RKO (cell line): ENCODE data around the gene SPOCK2.
"Not testable (repeated sequence)": the region's sequence is repeated elsewhere in the genome, so short reads cannot be mapped to it uniquely, and the experiment has no call there.

ENCODE experiments used
- DNase-seq: peaks from one replicate; pipeline ENCODE4 v3.0.0-alpha.2; 2016; ENCODE audit warnings: low spot score

SPOCK2 gene

DNA sequence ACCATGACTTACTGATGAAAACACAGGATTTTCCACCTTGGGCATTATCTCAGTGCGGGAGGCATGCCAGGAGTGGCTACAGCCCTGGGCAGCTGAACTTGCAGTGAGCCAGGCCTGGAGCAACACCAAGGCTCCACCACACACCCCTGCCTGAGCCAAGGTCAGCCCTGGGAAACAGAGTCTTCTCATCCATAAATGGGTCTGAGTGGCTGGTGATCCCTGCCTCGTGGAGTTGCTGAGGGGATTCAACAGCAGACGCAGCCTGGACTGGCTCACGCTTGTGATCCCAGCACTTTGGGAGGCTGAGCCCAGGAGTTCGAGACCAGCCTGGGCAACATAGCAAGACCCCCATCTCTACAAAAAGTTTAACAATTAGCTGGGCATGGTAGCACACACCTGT, 32.2 kb downstream of the SPOCK2 start:
- DNase-seq, result no peak

- DNase-seq, result no peak
These were observed 34.7 kb downstream of the SPOCK2 start for GRCh38 chr10:72053690-72054089.

DNA sequence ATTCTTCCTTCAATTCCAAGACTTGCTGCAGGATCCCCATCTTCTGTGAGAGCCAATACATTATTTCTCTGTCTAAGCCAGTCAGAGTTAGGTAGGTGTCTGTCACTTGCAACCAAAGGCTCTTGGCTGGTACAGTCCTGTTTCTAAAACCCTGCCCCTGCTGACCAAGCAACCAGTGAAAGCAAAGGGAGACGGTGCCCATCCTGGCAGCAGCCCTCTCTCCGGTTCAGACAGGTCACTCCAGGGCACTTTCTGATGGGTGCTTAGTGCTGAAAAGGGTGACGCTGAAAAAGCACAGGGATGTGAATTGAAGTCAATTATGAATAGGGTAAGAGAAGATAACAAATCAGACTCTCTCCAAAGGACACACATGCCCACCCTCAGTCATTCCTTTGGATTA, 37.5 kb downstream of the SPOCK2 start:
- DNase-seq, result no peak

DNA sequence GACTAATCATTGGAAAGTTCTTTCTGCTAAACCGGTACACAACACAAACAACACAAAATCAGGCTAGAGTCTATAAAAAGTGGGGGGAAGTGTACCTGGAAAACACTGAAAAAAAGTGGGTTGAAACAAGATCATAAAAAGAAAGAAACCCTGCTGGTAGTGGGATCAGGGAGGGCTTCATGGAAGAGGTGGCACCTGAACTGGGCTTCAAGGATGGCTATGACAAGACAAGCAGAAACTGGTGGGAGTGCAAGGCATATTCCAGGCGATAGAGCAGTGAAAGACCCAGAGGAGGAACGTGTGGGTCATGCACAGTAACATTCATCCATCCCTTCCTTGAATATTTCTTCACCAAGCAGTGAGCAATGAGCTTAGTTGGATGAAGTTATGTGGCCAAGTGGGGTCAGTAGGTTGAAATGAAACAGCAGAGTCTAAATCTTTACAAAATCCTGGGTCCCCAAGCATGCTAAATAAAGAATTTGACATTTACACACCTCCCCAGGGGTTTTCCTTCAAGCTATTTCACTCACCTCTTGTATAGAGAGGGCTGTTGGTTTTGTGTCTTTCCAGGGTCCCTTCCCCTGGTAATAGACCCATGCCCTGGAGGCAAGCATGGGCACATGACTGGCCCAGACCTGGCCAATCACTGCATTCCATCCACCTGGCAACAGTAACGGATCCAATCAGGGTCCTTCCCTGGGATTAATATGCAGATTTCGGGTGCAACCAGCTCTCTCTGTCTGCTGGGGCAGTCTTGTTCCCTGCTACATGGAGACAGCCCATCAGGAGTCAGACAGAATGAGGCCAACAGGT, 38.2 kb downstream of the SPOCK2 start:
- no peak for DNase-seq

DNA sequence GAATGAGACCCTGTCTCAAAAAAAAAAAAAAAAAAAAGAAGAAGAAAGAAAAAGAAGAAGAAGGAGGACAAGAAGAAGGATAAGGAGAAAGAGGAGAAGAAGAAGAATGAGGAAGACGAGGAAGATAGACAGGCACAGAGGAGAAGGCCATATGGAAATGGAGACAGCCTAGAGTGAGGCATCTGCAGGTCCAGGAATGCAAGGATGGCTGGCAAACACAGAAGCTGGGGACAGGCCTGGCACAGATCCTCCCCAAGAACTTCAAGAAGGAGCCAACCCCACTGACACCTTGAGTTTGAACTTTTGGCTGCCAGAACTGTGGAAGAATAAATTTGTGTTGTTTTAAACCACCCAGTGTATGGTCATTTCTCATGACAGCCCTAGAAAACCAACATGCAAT, 38.9 kb downstream of the SPOCK2 start:
- DNase-seq, result no peak

DNA sequence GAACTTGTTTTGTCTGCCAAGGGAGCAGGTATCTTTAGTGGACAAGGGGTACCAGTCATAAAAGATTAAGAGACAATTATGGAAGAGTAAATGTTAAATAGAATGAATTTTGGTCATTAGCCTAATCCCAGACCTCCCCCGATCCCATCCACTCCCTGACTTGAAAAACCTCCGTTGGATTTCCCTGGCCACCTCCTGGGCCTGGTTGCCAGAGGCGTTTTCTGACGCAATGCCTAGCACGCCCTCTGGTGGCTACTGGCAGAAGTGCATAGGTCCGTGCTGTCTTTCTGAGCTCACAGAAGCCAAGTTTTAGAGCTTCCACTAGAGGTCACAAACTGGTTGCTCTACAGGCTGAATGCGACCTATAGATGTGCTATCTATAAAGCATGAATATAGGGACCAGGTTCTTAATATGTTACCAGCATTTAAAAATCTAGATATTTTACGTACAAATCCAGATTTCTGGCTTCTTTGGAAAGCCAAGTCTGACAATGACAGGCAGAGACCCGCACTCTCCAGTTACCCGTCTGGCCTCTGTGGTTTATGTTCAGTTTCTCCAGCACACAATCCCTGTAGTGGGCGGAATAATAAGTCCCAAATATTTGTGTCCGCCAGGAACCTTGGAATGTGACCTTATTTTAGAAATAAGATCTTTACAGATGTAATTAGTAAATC, 39.8 kb downstream of the SPOCK2 start:
- peak; percentile 90 for DNase-seq

DNA sequence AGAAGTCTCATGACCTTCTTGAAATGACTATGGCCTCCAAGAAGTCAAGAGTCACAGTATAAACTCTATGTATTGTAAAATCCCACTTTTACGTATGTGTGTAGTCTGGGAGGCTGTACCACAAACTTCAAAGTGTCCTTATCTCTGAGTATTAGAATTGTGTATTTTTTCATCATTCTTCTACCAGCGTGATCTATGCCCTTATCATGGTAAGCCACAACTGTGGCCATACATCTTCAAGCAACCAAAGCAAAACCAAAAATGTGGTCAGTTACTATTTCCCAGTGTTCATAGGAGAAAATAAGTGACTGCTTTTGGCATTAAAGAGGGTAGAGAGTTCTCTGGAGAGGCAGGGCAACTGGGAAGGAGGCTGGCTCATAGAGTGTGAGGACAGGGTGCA, 42.8 kb downstream of the SPOCK2 start:
- no peak for DNase-seq

DNA sequence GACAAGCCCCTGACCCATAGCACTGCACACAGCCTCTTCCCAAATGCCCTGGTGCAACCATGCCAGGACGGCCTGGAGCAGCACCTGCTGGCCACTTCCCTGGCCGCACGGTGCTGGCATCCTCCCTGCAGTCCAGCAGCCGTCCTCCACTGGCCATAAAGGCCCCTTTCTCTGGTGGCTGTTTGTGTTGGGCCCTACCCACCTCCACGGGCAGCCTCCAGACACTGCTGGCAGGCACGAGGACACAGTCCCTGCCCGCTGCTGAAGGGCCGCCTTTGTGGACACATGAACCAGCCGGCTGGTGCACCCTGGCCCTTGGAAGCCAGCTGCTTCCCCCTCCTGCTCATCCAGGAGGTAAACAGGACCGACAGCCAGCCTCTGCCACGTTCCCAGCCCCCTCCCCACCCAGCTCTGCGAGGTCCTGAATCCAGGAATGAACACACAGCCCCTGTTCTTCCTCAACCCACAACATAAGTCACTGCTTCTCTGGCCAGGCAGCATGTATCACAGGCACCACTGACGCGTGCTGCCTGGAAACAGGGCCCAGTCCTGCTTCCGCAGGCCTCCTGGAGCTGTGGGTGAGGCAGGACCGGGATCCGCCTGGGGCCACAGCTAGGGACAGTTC, 43.8 kb downstream of the SPOCK2 start:
- no peak for DNase-seq

- no peak for DNase-seq
These were observed 45.1 kb downstream of the SPOCK2 start for GRCh38 chr10:72043016-72043834.

GRCh38 chr10:72041491-72041890, 46.9 kb downstream of the SPOCK2 start:
- no peak for DNase-seq

DNA sequence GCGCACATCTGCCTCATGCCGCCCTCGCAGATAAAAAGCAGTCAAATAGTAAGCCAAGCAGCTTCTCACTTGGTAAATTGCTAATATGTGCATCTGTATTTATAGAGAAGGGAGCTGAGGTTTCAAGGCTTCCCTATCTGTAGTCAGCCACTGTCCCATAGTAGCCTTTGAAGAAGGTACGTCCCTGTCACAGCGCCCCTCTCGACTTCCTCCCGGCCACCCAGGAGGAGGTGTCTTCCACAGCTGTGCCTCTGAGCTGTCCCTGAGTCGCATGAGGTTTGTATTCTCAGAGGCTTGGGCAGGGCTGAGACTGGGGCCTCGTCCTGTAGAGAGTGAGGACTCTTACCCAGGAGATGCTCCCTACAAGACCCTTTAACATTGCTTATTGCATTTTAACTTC, 49.0 kb downstream of the SPOCK2 start:
- no peak for DNase-seq

DNA sequence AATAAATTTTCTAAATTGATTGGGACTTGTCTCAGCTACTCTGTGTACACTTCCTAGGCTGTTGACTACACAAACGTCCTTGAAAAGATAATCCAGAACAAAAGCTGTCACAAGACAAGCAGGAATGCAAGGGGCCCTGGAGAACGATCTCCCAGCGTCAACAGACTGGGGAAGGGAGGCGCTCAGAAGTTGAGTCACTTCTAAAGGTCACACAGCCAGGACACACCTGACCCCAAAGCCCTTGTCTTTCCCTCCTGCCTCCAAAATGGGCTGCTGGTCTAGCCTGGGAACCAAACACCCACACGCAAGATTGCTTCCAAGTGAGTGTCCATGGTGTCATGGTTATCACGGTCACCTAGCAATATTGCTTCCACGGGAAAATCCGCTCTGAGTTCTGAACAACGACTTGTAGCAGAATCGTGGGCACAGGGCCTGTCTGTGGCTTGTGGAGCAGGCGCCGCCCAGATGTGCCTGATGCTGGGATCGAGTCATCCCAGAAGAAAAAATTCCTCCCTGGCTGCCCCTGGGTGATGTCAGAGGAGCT, 49.8 kb downstream of the SPOCK2 start:
- no peak for DNase-seq

- DNase-seq, result no peak
These were observed 50.5 kb downstream of the SPOCK2 start for GRCh38 chr10:72037811-72038210.

DNA sequence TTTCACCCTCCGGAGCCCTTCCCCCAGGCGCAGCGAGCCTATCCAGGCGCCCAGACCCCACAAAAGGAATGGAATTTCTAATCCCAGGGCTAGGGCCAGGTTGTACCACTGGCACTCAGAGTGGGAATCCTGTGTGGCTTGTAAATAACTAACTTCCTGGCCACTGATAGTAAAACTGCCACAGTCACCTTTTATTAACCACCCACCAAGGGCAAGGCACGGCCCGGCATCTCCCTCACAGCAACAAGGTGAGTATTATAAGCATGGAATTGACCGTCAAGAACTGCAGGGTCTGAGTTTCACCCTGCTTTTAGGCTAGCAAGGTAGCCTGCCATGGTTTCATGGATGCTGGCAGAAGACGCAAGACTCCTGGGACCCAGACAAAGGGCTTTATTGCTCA, 51.1 kb downstream of the SPOCK2 start:
- DNase-seq, result no peak

GRCh38 chr10:72035252-72035887, 53.0 kb downstream of the SPOCK2 start:
- no peak for DNase-seq

- no peak for DNase-seq
These were observed 53.6 kb downstream of the SPOCK2 start for GRCh38 chr10:72034761-72035160.

GRCh38 chr10:72034040-72034499, 54.3 kb downstream of the SPOCK2 start:
- DNase-seq, result no peak

- not testable (repeated sequence) for DNase-seq
These were observed 55.8 kb downstream of the SPOCK2 start for GRCh38 chr10:72032409-72033162.

GRCh38 chr10:72031706-72032105, 56.6 kb downstream of the SPOCK2 start:
- DNase-seq, result no peak

GRCh38 chr10:72030762-72031543, 57.4 kb downstream of the SPOCK2 start:
- DNase-seq, result no peak
